HepG2 (cell line): ENCODE measurements around the gene BCO1. TPM values are rescaled to one million over a fixed set of nuclear protein-coding genes. Genes with fewer than 3 reads are reported as not detected.

Source experiments
- ATAC-seq: fragments of 200-7000 bp; cut with Tn5 transposase; 3 replicates; pipeline ENCODE4 v1.9.1; 2020; ENCODE audit warnings: mild to moderate bottlenecking, moderate library complexity
- BruUV-seq: library from RNA; stranded (reverse); fragments of 400-500 nt; replicated peaks from 2 replicates; lab custom pipeline; 2021; lab: Mats Ljungman, UMichigan
- CTCF ChIA-PET: fragments of 300-600 bp; formaldehyde crosslinking; extraction: SDS; loops from one replicate; lab custom pipeline; 2021; ENCODE audit warnings: low total read pairs, inconsistent platforms, low intra/inter-chr PET ratio; lab: Yijun Ruan, JAX
- POLR2A ChIA-PET: fragments of 350-600 bp; sonication (Branson Sonifier 250); formaldehyde crosslinking; loops from one replicate; lab custom pipeline; 2020; ENCODE audit warnings: antibody characterized with exemption, inconsistent platforms; lab: Yijun Ruan, JAX
- DNase-seq: peaks from one replicate; pipeline ENCODE4 v3.0.0-alpha.2; 2015; ENCODE audit warnings: low spot score
- FAIRE-seq: peaks from 3 replicates; lab custom pipeline; 2011; peaks lifted over from hg19 to GRCh38; lab: Jason Lieb, UNC
- H2AFZ ChIP-seq: one replicate; pipeline ENCODE4 v1.6.1; 2011; ENCODE audit warnings: low read length, inconsistent platforms
- H3K27ac ChIP-seq: fragments of 300-600 bp; 3 replicates; pipeline ENCODE4 v1.8.0; 2011; ENCODE audit warnings: mixed run types, mild to moderate bottlenecking, mixed read lengths, low read length, inconsistent platforms; ENCODE audit not compliant: insufficient read depth; ENCODE audit errors: extremely low read length
- H3K27me3 ChIP-seq, 2 experiments: fragments of 200-600 bp in 1 of 2; 2 replicates in 1 of 2; 3 replicates in 1 of 2; pipeline versions ENCODE4 v1.6.0 to v1.8.0; 2011; ENCODE audit warnings: low read length in 2 of 2, mild to moderate bottlenecking in 2 of 2, moderate library complexity in 2 of 2, inconsistent platforms in 1 of 2; ENCODE audit not compliant: insufficient read depth in 2 of 2, control insufficient read depth in 1 of 2
- H3K36me3 ChIP-seq, 2 experiments: fragments of 200-600 bp in 1 of 2; replicated peaks in 1 of 2; 2 replicates in 1 of 2; 3 replicates in 1 of 2; pipeline versions ENCODE4 v1.5.1 to v1.8.0; 2011; ENCODE audit warnings: low read length in 2 of 2, inconsistent platforms in 1 of 2; ENCODE audit not compliant: insufficient read depth in 2 of 2, control insufficient read depth in 1 of 2
- H3K4me1 ChIP-seq: 2 replicates; pipeline ENCODE4 v1.5.1; 2012; ENCODE audit warnings: low read length, inconsistent platforms; ENCODE audit not compliant: insufficient read depth
- H3K4me2 ChIP-seq: 2 replicates; pipeline ENCODE4 v1.6.0; 2011; ENCODE audit warnings: low read depth, low read length, inconsistent platforms
- H3K4me3 ChIP-seq, 3 experiments: fragments of 200-600 bp in 1 of 3; sonication (generic), shearing (Covaris generic) in 1 of 3; replicated peaks in 1 of 3; 2 replicates each; pipeline ENCODE4 v1.5.1; 2011 to 2016; ENCODE audit warnings: low read length in 3 of 3, inconsistent platforms in 2 of 3, low read depth in 2 of 3, mild to moderate bottlenecking in 2 of 3, control low read depth in 1 of 3, mixed read lengths in 1 of 3; ENCODE audit not compliant: insufficient read depth in 1 of 3
- H3K79me2 ChIP-seq: one replicate; pipeline ENCODE4 v1.6.1; 2011; ENCODE audit warnings: low read length, inconsistent platforms; ENCODE audit not compliant: insufficient read depth
- H3K9ac ChIP-seq: 2 replicates; pipeline ENCODE4 v1.6.0; 2011; ENCODE audit warnings: mild to moderate bottlenecking, low read depth, low read length, inconsistent platforms; ENCODE audit not compliant: insufficient read depth
- H3K9me3 ChIP-seq: 2 replicates; pipeline ENCODE4 v1.5.1; 2012; ENCODE audit warnings: mild to moderate bottlenecking, low read length
- H4K20me1 ChIP-seq: 2 replicates; pipeline ENCODE4 v1.6.0; 2011; ENCODE audit warnings: inconsistent platforms, mild to moderate bottlenecking, low read length, moderate library complexity; ENCODE audit not compliant: insufficient read depth
- MAFK ChIP-seq, 2 experiments: IDR thresholded peaks in 1 of 2; conservative IDR thresholded peaks in 1 of 2; 2 replicates each; pipeline ENCODE4 v1.6.1; 2011; ENCODE audit warnings: improper control_type of control experiment in 2 of 2, low read length in 2 of 2
- MEF2D ChIP-seq: sonication (generic); formaldehyde crosslinking; IDR thresholded peaks from 2 replicates; pipeline ENCODE4 v1.5.1; 2020; ENCODE audit warnings: mild to moderate bottlenecking, missing genetic modification reagents
- PHB2 ChIP-seq: fragments of 450-650 bp; IDR thresholded peaks from 2 replicates; pipeline ENCODE4 v1.6.1; 2018; ENCODE audit not compliant: partially characterized antibody
- RFXAP ChIP-seq: sonication (generic); formaldehyde crosslinking; IDR thresholded peaks from 2 replicates; pipeline ENCODE4 v1.4.0; 2020; ENCODE audit warnings: missing genetic modification reagents, borderline replicate concordance
- SCMH1 ChIP-seq: sonication (generic); formaldehyde crosslinking; IDR thresholded peaks from 2 replicates; pipeline ENCODE4 v1.9.0; 2021; ENCODE audit warnings: missing genetic modification reagents, mild to moderate bottlenecking, borderline replicate concordance
- WGBS: methylation state at CpG from one replicate; pipeline ENCODE4 v1.1.6; 2017; ENCODE audit warnings: low lambda C conversion rate; 5-methylcytosine and 5-hydroxymethylcytosine counted together
- in situ Hi-C: cut with HindIII; loops from 2 replicates; pipeline ENCODE4 v1.10.0; 2017; ENCODE audit warnings: low pct_unique_long_range_greater_than_20kb; ENCODE audit not compliant: extremely low pct_ligation_motif_present
- intact Hi-C: fragments of 100-400 bp; cut with micrococcal nuclease; formaldehyde crosslinking; loops from one replicate; pipeline ENCODE4 v1.10.0; 2022; ENCODE audit not compliant: unreplicated experiment
- polyA plus RNA-seq, 8 experiments: library from polyadenylated mRNA; depleted of rRNA in 3 of 8; stranded (reverse) in 7 of 8; unstranded in 1 of 8; fragments of >200 nt; fragmentation: Illumina TruSeq in 4 of 8; extraction: Trizol in 4 of 8; gene quantifications; 2 replicates each; pipeline versions ENCODE4 v1.2.1 to v1.2.3, GENCODE V29; 2011 to 2016; ENCODE audit warnings: low read depth in 4 of 8, missing spikeins in 1 of 8, mixed read lengths in 1 of 8; ENCODE audit not compliant: insufficient read depth in 1 of 8
- total RNA-seq, 5 experiments: library from RNA; depleted of rRNA; stranded (reverse); fragments of >200 nt; fragmentation: Illumina TruSeq; extraction: Trizol; gene quantifications; 2 replicates each; pipeline ENCODE4 v1.2.3, GENCODE V29; 2016; ENCODE audit warnings: low read depth in 1 of 5
- TF ChIP-seq, protein P1 (sequence below): sonication (generic); formaldehyde crosslinking; IDR thresholded peaks from 2 replicates; pipeline ENCODE4 v1.5.0; 2020; ENCODE audit warnings: missing genetic modification reagents

BCO1 gene
- total and polyA plus RNA-seq, 2 of the 13 experiments (the other 11 are each of a cell fraction or from before 2014, with no cell fraction given), result 0.11 TPM; not detected in 1

GRCh38 chr16:81318711-81319110, 80.2 kb downstream of the BCO1 start (continued):
- TF ChIP-seq, protein P1, sequence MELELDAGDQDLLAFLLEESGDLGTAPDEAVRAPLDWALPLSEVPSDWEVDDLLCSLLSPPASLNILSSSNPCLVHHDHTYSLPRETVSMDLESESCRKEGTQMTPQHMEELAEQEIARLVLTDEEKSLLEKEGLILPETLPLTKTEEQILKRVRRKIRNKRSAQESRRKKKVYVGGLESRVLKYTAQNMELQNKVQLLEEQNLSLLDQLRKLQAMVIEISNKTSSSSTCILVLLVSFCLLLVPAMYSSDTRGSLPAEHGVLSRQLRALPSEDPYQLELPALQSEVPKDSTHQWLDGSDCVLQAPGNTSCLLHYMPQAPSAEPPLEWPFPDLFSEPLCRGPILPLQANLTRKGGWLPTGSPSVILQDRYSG (CRISPR knock-in tag), result no peak
- TF ChIP-seq SCMH1 (CRISPR knock-in tag) (no peak), PHB2 (no peak), RFXAP (CRISPR knock-in tag) (no peak)

DNA sequence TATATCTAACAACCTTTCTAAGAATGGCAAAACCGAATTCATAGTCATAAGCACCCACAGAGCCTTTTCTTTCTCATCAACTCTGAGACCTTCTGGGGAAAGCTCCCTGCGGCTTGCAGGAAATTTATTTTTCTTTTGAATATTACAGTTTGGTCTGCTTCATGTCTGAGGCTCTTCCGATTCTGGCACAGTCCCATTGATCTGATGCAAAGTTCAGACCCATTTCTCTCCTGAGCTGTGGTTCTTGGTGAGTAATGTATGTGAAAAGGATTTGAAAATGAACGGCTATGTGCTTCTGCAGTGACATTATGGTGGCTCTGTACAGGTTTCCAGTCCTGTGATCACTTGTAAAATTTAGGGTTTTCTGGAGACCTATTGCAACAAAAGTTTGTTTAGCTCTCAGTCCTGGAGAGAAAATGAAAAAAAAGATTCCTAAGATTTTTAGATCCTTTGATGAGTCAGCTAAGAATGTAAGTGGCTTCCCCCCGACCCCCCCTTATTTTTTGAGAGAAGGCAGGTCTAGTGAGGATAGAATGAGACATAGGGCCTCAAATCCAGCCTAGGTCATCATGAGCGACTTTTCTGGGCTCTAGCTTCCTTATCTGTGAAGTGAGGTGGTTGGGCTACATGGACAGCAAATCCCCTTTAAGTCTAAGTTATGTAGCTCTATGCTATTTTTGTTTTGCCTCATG, 80.9 kb downstream of the BCO1 start:
- no peak for ATAC-seq
- no TSS peak for BruUV-seq
- in situ Hi-C loops (no loop called here), intact Hi-C loops (no loop called here)
- POLR2A ChIA-PET, result no interaction called here
- H4K20me1 ChIP-seq, result peaks cover 2% of the 10 kb centered on the region; the same call in 1 of the 2 replicates
- CTCF ChIA-PET, result no interaction called here
- H3K36me3 ChIP-seq, result peaks cover 0 to 4% of the 10 kb centered on the region in 2 experiments; a peak in 1 of 5 replicates
- peaks cover 68% of the 10 kb centered on the region for H3K79me2 ChIP-seq
- no peak overlapping the region for H3K4me2 ChIP-seq
- H3K27ac ChIP-seq, result no peak overlapping the region
- no peak for DNase-seq
- H3K9me3 ChIP-seq, result no peaks in the 10 kb centered on the region
- TF ChIP-seq MEF2D (CRISPR knock-in tag), result no peak
- peak in 1 of 2 experiments; percentile 27; a peak in 3 of 4 replicates for TF ChIP-seq MAFK (conservative IDR thresholded peaks at IDR 0.05 in 1 of 2, IDR thresholded peaks at IDR 0.05 in 1 of 2; ENCODE audit: low read length in 2 of 2)
- TF ChIP-seq, all 625 proteins: peak for 1
- FAIRE-seq, result no peak
- 69% methylated on average over 6 of the region's 6 CpGs for WGBS
- H3K4me3 ChIP-seq, result no peak overlapping the region
- peaks cover 29% of the 10 kb centered on the region for H3K4me1 ChIP-seq
- no peak overlapping the region for H3K9ac ChIP-seq
- no peak overlapping the region for H2AFZ ChIP-seq
- H3K27me3 ChIP-seq, result no peaks in the 10 kb centered on the region; a peak in 1 of 5 replicates
